GM12865 (cell line): ENCODE results near the gene GOLGA2.

Source experiments
- DNase-seq: peaks from one replicate; pipeline ENCODE4 v3.0.0; 2010; ENCODE audit warnings: low read depth
- H3K4me3 ChIP-seq: 2 replicates; pipeline ENCODE4 v1.5.1; 2011; ENCODE audit warnings: mild to moderate bottlenecking, low read depth, low read length, control low read depth
- TF ChIP-seq, protein P1 (sequence below): IDR thresholded peaks from 2 replicates; pipeline ENCODE4 v1.5.1; 2011; ENCODE audit warnings: low read length, control low read depth, low read depth, inconsistent platforms; ENCODE audit not compliant: insufficient read depth; ENCODE audit errors: missing control alignments

The GOLGA2 gene

GRCh38 chr9:128321343-128321742, 45.5 kb upstream of the GOLGA2 start:
- TF ChIP-seq, protein P1, sequence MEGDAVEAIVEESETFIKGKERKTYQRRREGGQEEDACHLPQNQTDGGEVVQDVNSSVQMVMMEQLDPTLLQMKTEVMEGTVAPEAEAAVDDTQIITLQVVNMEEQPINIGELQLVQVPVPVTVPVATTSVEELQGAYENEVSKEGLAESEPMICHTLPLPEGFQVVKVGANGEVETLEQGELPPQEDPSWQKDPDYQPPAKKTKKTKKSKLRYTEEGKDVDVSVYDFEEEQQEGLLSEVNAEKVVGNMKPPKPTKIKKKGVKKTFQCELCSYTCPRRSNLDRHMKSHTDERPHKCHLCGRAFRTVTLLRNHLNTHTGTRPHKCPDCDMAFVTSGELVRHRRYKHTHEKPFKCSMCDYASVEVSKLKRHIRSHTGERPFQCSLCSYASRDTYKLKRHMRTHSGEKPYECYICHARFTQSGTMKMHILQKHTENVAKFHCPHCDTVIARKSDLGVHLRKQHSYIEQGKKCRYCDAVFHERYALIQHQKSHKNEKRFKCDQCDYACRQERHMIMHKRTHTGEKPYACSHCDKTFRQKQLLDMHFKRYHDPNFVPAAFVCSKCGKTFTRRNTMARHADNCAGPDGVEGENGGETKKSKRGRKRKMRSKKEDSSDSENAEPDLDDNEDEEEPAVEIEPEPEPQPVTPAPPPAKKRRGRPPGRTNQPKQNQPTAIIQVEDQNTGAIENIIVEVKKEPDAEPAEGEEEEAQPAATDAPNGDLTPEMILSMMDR: no peak
- no peak for DNase-seq
- peak overlapping the region; percentile 80 for H3K4me3 ChIP-seq

GRCh38 chr9:128317629-128318028, 41.8 kb upstream of the GOLGA2 start:
- DNase-seq: no peak
- H3K4me3 ChIP-seq: no peak overlapping the region
- TF ChIP-seq, protein P1: no peak

- TF ChIP-seq, protein P1: no peak
- H3K4me3 ChIP-seq: no peak overlapping the region
- DNase-seq: no peak
Observed at GRCh38 chr9:128316421-128316820, 40.6 kb upstream of the GOLGA2 start.

DNA sequence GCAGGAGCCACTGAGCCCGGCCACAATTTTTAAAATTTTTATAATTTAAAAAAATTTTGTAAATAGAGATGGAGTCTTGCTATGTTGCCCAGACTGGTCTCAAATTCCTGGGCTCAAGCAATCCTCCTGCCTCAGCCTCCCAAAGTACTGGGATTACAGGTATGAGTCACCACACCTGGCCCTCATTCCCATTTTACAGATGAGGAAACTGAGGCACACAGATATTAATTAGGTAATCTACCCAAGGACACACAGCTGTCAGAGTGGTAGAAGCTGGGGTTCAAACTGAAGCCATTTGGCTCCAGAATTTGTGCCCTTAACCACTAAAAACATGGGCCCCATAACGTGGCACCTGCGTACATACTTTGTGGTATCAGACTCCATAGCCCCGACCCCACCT, 38.9 kb upstream of the GOLGA2 start:
- H3K4me3 ChIP-seq: no peak overlapping the region
- TF ChIP-seq, protein P1: no peak
- no peak for DNase-seq

GRCh38 chr9:128310461-128310860, 34.7 kb upstream of the GOLGA2 start:
- TF ChIP-seq, protein P1: no peak
- no peak overlapping the region for H3K4me3 ChIP-seq
- no peak for DNase-seq

DNA sequence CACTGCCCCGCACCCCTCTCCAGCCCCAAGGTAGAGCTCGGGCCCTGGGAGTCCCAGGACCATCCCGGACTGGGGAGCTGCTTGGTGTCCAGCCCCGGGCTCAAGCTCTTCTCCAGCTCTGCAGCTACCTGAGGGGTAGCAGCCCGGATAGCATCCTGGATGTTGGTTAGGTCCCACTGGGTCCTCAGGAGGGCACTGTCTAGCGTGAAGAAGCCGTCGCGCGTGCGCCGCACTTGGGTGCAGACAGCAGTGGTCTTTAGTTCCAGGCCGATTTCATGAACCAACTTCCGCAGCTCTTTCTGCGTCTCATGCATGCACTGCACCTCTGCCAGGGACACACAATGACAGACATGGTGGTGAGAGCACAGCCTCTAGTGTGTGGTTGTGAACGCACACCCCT, 33.7 kb upstream of the GOLGA2 start:
- no peak overlapping the region for H3K4me3 ChIP-seq
- DNase-seq: no peak
- TF ChIP-seq, protein P1: no peak

DNA sequence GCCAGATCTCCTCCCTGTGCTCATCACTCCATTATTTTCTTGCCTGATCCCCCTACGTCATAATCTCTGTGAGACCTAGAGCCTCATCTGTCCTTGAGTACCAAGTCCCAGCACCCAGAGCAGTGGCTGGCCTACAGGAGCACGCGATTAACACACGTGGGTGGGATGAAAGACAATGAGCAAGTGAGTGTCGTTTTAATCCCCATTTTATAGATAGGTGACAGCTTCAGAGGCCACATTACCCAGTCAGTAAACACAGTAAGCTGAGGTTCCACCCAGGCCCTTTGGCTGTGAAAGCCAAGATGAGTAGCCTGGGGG, 29.1 kb upstream of the GOLGA2 start:
- TF ChIP-seq, protein P1: no peak
- no peak for DNase-seq
- H3K4me3 ChIP-seq: no peak overlapping the region
